ENCODE results near the gene ZNF540. TPM values are rescaled to one million over a fixed set of nuclear protein-coding genes. Genes with fewer than 3 reads are reported as not detected.

ZNF540 gene
- total and polyA plus RNA-seq, 9 of the 15 experiments (the other 6 are each of a cell fraction or from before 2014, with no cell fraction given), result 0.20 to 0.95 (median 0.44) TPM

- 47% methylated on average over 11 of the region's 11 CpGs for WGBS (ENCODE audit: insufficient coverage, low coverage, missing lambda C conversion rate)
- no peak for DNase-seq (ENCODE audit: extremely low read depth in 1 of 4, low spot score in 3 of 4)
- H3K4me3 ChIP-seq, result no peak overlapping the region
- no TSS peak for BruUV-seq (replicated peaks)
- no peak overlapping the region for H3K27ac ChIP-seq (ENCODE audit: extremely low read depth, low read depth, low read length)
- no peak for FAIRE-seq
- in situ Hi-C loops (cut with MboI), result no loop called here
- CTCF ChIA-PET (ENCODE audit: low intra/inter-chr PET ratio), result interaction anchor here (0.7 kb wide), 1 partner anchor 240 kb away, joined by 3 read pairs; no protein-coding TSS in a partner anchor
- no peak overlapping the region for H2AFZ ChIP-seq (ENCODE audit: low read depth, low read length)
- no peaks in the 10 kb centered on the region for H3K9me1 ChIP-seq (ENCODE audit: control insufficient read depth, insufficient read depth, low read length)
- H3K9ac ChIP-seq (ENCODE audit: insufficient read depth in 1 of 2, low read depth in 2 of 2, low read length in 2 of 2), result no peak overlapping the region
- no peaks in the 10 kb centered on the region for H4K20me1 ChIP-seq (replicated peaks; ENCODE audit: control insufficient read depth, insufficient read depth, low read length)
- H3K79me2 ChIP-seq (ENCODE audit: control insufficient read depth, insufficient read depth, low read length), result no peaks in the 10 kb centered on the region
- POLR2A ChIA-PET, result no interaction called here
- no peak overlapping the region for H3K4me2 ChIP-seq (ENCODE audit: insufficient read depth, low read length)
- H3K27me3 ChIP-seq (ENCODE audit: control insufficient read depth in 2 of 2, insufficient read depth in 2 of 2, low read length in 2 of 2), result no peaks in the 10 kb centered on the region
- H3K4me1 ChIP-seq (replicated peaks in 1 of 2; ENCODE audit: control insufficient read depth in 2 of 2, insufficient read depth in 2 of 2, low read length in 2 of 2), result no peaks in the 10 kb centered on the region
- TF ChIP-seq ZNF274 (IDR thresholded peaks at IDR 0.05; ENCODE audit: borderline replicate concordance, low read depth, low read length), result peak; percentile 64; the same call in 1 of the 2 replicates
- no peak for TF ChIP-seq SNIP1 (IDR thresholded peaks at IDR 0.05; ENCODE audit: low read depth)
- TF ChIP-seq L3MBTL2 (IDR thresholded peaks at IDR 0.05), result peak; percentile 30; the same call in 1 of the 2 replicates
- peak; percentile 53 for TF ChIP-seq MGA (IDR thresholded peaks at IDR 0.05)
- peaks cover 8% of the 10 kb centered on the region for H3K9me3 ChIP-seq (replicated peaks; ENCODE audit: control insufficient read depth, insufficient read depth, low read depth, low read length)
- no peak for ATAC-seq
- intact Hi-C loops (cut with micrococcal nuclease), result no loop called here
- H3K36me3 ChIP-seq (ENCODE audit: control insufficient read depth, insufficient read depth, low read length), result no peaks in the 10 kb centered on the region; the same call in 2 of the 3 replicates
Observed at GRCh38 chr19:37635076-37636056, 40.7 kb downstream of the ZNF540 start.

Data from K562 (cell line).